Muscle layer of colon (tissue), 2 donors: ENCODE data around the gene UFD1.

Experiments
- H3K27ac ChIP-seq: one replicate; pipeline ENCODE4 v1.7.0; 2013; ENCODE audit warnings: low read depth, mild to moderate bottlenecking, low read length, moderate library complexity
- H3K27me3 ChIP-seq, 2 donors: one replicate each; pipeline ENCODE4 v1.7.0; 2013; ENCODE audit warnings: low read length in 2 of 2, mild to moderate bottlenecking in 2 of 2; ENCODE audit not compliant: insufficient read depth in 2 of 2, control insufficient read depth in 1 of 2
- H3K36me3 ChIP-seq: one replicate; pipeline ENCODE4 v1.7.0; 2013; ENCODE audit warnings: mild to moderate bottlenecking, low read length; ENCODE audit not compliant: insufficient read depth
- H3K4me1 ChIP-seq: one replicate; pipeline ENCODE4 v1.7.0; 2013; ENCODE audit warnings: mild to moderate bottlenecking, low read length; ENCODE audit not compliant: insufficient read depth
- H3K4me3 ChIP-seq, 2 donors: one replicate each; pipeline ENCODE4 v1.7.0; 2013; ENCODE audit warnings: low read length in 2 of 2, low read depth in 1 of 2, mild to moderate bottlenecking in 1 of 2, moderate library complexity in 1 of 2
- H3K9ac ChIP-seq: one replicate; pipeline ENCODE4 v1.7.0; 2013; ENCODE audit warnings: low read length
- H3K9me3 ChIP-seq: one replicate; pipeline ENCODE4 v1.7.0; 2013; ENCODE audit warnings: mild to moderate bottlenecking, low read length
- donor health status: abdominal sarcoma.
- donor health status: Adenocarcinoma of cecum.

The UFD1 gene

DNA sequence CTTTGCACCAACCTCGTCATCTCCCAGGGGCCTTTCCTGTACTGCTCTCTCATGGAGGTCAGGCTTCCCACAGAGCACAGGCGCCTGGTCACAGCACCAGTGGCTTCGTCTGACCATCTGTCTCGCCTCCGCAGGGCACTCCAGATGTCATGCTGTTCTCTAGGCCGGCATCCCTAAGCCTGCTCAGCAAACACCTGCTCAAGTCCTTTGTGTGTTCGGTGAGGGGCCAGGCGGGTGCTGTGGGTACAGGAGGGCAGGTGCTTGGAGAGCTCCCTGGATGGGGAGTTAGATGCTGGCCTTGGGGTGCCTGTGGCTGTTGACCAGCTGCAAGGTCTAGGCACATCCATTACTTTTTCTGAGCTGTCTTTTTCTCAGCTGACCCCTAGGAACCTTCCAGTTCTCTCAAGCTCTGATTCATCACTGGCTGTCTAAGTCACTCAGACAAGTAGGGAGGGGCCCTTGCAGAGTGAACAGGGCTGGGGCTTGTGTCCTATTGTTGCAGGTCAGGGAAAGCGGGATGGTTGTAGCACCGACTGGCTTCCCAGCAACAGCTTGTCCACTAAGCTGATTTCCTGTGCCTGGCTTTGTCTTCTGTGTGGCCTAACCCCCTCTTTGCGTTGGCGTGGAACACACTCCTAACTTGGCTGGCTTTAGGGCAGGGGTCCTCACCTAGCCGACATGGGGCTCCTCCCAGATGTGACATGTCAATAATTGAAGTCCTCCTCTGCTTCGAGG is 36.0 kb upstream of the UFD1 start:
- no peaks in the 10 kb centered on the region for H3K4me1 ChIP-seq
- H3K27me3 ChIP-seq = no peaks in the 10 kb centered on the region
- H3K4me3 ChIP-seq = no peak overlapping the region
- H3K9ac ChIP-seq = no peak overlapping the region
- no peaks in the 10 kb centered on the region for H3K36me3 ChIP-seq
- no peak overlapping the region for H3K27ac ChIP-seq
- H3K9me3 ChIP-seq = no peaks in the 10 kb centered on the region

DNA sequence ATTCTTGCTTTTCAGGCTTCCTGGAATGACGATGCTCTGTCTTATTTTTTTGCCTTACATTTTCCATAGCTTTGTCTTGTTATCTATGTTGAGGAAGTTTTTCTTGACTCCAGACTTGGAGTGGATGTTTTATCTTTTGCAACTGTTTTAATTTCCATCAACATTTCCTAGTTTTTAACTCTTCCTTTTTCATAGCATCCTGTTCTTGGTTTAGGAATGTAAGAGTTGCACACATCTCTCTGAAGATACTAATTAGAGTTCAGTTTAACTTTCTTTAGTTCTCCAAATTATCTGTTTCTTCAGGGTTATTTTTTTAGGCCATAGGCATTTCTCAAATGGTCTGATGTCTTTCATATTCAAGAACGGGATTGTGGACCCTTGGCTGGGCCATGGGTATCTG is 34.8 kb upstream of the UFD1 start:
- no peaks in the 10 kb centered on the region for H3K27me3 ChIP-seq
- no peaks in the 10 kb centered on the region for H3K4me1 ChIP-seq
- no peak overlapping the region for H3K9ac ChIP-seq
- no peaks in the 10 kb centered on the region for H3K9me3 ChIP-seq
- H3K4me3 ChIP-seq = no peak overlapping the region
- H3K36me3 ChIP-seq = no peaks in the 10 kb centered on the region
- no peak overlapping the region for H3K27ac ChIP-seq

DNA sequence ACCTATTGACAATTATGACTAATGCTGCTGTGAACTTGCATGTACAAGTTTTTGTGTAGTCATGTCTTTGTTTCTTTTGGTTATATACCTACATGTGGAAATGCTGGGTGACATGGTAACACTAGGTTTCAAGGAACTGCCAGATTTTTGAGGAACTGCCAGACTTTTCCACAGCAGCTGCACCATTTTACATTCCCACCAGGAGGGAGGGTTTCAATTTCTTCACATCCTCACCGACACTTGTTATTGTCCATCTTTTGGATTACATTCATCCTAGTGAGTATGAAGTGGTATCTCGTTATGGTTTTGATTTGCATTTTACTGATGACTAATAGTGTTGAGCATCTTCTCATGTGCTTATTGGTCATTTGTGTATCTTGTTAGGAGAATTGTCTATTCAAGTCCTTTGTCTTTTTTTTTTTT is 31.9 kb upstream of the UFD1 start:
- H3K4me1 ChIP-seq = no peaks in the 10 kb centered on the region
- H3K9me3 ChIP-seq = no peaks in the 10 kb centered on the region
- no peaks in the 10 kb centered on the region for H3K27me3 ChIP-seq
- no peak overlapping the region for H3K27ac ChIP-seq
- no peaks in the 10 kb centered on the region for H3K36me3 ChIP-seq
- no peak overlapping the region for H3K9ac ChIP-seq
- no peak overlapping the region for H3K4me3 ChIP-seq

DNA sequence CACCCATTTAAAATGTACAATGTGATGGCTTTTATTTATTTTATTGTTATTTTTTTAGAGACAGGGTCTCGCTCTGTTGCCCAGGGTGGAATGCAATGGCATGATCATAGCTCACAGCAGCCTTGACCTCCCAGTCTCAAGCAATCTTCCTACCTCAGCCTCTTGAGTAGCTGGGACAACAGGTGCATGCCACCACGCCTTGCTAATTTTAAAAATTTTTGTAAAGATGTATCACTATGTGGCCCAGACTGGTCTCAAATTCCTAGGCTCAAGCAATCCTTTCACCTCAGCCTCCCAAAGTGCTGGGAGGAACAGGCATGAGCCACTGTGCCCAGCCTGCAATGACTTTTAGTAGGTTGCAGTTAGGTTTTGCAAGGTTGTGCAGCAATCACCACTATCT is 30.9 kb upstream of the UFD1 start:
- Histone ChIP-seq H3K36me3 (no peaks in the 10 kb centered on the region), H3K9me3 (no peaks in the 10 kb centered on the region), H3K9ac (no peak overlapping the region), H3K27me3 (no peaks in the 10 kb centered on the region), H3K4me3 (no peak overlapping the region), H3K27ac (no peak overlapping the region), H3K4me1 (no peaks in the 10 kb centered on the region)

DNA sequence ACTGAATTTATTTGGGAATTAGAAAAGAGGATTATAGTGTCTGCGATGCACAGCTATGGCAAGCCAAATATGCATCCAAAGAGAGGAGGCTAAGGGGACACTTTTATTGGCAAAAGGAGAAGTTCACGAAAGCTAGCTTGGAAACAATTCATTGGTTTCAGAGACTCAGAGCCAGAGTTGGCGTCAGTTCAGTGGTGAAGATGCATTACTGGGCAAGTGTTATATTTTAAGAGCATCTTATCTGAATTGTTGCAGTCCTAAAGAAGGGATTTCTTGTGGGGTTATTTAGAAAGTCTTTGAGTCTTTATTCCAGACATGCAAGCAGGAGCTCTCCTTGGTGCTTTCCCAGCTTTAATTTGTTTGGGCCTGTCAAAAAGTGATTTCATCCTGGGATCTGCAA is 30.2 kb upstream of the UFD1 start:
- Histone ChIP-seq H3K9me3 (no peaks in the 10 kb centered on the region), H3K27ac (no peak overlapping the region), H3K36me3 (no peaks in the 10 kb centered on the region), H3K9ac (no peak overlapping the region), H3K4me1 (no peaks in the 10 kb centered on the region), H3K4me3 (no peak overlapping the region), H3K27me3 (no peaks in the 10 kb centered on the region)

DNA sequence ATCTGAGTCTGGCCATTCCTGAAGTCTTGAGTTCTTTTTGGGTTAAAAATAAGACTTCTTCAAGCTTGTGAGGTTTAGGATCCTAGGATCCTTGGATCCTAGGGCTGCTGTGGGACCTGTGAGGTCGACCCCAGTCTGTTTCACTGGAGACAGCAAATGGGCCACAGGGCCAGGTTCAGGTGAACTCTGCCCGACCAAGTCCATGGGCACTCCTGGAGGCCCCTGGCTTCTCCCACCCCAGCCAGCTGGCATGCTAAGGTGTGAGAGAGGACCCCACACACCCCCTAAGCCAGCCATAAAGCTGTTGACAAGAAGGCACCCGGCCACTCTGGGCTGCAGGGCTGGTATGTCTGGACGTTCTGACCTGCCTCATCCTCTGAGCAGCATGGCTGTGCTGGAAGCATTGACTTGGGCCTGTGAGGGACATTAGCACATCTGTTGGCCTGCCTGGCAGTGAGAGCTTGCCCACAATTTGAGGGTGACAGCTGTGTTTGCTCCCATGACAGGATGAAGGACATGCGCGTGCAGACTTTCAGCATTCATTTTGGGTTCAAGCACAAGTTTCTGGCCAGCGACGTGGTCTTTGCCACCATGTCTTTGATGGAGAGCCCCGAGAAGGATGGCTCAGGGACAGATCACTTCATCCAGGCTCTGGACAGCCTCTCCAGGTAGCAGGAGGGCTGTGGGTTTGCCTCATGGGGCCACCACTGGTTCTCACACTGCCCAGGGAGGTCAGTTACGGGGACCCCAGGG is 29.2 kb upstream of the UFD1 start:
- no peaks in the 10 kb centered on the region for H3K27me3 ChIP-seq
- H3K4me3 ChIP-seq = no peak overlapping the region
- no peak overlapping the region for H3K9ac ChIP-seq
- no peak overlapping the region for H3K27ac ChIP-seq
- H3K4me1 ChIP-seq = no peaks in the 10 kb centered on the region
- H3K36me3 ChIP-seq = no peaks in the 10 kb centered on the region
- H3K9me3 ChIP-seq = no peaks in the 10 kb centered on the region

DNA sequence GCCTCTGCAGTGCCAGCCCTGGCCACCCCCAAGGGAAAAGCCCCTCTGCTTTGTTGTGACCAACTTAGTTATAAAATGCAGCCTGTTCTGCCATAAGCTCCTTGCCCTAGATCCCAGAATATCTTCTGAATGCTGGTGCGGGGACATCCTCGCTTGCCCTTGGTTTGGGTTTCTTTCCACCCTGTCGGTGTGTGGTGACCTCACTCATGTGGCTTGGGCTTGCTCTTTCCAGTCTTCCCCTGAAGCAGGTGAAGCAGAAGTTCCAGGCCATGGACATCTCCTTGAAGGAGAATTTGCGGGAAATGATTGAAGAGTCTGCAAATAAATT is 28.5 kb upstream of the UFD1 start:
- H3K27me3 ChIP-seq = no peaks in the 10 kb centered on the region
- H3K27ac ChIP-seq = no peak overlapping the region
- no peak overlapping the region for H3K4me3 ChIP-seq
- no peaks in the 10 kb centered on the region for H3K4me1 ChIP-seq
- no peaks in the 10 kb centered on the region for H3K36me3 ChIP-seq
- H3K9me3 ChIP-seq = no peaks in the 10 kb centered on the region
- H3K9ac ChIP-seq = no peak overlapping the region

DNA sequence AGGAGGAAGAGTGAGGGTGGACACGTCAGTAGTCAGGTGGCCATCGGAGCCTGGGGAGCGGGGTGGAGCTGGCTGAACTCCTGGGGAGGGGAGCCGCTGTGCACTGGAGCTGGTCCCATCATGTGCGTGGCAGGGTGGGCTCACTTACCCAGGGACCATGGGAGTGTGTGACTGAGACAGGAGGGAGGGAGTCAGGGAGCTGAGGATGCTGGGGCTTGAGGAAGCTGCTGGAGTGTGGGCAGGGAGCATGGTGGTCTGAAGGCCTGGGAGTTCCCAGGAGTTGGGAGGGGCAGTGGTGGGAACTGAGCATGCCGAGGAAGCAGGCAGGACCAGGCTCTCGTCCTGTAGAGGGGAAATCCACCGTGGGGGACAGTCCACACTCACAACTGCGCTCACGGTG is 27.2 kb upstream of the UFD1 start:
- Histone ChIP-seq H3K27me3 (no peaks in the 10 kb centered on the region), H3K4me3 (no peak overlapping the region), H3K9me3 (no peaks in the 10 kb centered on the region), H3K9ac (no peak overlapping the region), H3K4me1 (no peaks in the 10 kb centered on the region), H3K27ac (no peak overlapping the region), H3K36me3 (no peaks in the 10 kb centered on the region)

DNA sequence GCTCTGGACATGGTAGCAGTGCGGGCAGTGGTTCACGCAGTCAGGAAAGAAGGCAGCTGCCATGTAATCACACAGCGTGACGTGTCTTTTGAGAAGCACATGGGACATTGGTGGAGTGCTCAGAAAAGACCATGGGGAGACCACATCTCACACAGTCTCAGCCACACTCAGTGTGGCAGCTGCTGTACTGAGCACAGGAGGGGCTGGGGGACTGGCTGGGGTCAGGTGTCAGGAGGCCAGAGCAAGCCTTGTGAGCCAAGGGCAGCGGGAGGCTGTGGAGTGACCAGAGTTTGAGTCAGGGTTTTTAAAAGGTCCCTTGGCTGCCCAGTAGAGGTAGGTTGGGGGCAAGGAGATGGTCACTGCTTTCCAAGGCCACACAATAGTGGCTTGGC is 26.7 kb upstream of the UFD1 start:
- H3K4me3 ChIP-seq = no peak overlapping the region
- H3K27me3 ChIP-seq = no peaks in the 10 kb centered on the region
- H3K27ac ChIP-seq = no peak overlapping the region
- H3K4me1 ChIP-seq = no peaks in the 10 kb centered on the region
- no peak overlapping the region for H3K9ac ChIP-seq
- no peaks in the 10 kb centered on the region for H3K9me3 ChIP-seq
- H3K36me3 ChIP-seq = no peaks in the 10 kb centered on the region

DNA sequence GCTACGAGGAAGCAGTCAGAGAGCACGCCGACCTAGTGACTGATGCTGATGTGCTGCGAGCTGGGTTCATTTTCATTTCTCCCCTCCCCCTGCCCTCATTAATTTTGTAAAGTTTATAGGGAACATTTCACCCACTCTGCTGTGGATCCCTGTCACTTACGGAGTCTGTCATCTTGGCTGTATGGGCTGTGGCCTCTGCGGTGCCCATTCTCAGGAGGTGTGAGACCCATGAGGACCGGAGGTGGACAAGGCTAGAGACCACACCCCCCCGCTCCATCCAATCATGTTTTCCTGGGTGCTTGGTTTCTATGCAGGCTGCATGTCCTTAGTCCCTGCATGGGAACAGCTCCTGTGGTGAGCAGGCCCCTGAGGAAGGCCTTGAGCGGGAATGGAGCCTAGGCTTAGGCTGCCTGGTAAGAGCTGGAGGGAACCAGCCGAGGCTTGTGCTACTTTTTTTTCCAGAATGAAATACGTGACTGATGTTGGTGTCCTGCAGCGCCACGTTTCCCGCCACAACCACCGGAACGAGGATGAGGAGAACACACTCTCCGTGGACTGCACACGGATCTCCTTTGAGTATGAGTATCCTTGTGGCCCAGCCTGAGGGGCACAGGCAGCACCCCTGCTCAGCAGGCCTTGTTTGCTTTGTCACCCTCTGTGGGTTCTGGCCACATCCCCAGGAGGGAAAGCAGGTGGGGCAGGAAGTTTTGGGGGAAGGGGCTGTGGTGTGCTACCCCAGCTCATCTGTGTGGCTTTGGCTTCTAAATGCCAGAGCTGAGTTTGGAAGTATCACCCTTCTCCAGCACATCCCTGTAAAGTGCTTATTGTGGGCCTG is 26.1 kb upstream of the UFD1 start:
- no peaks in the 10 kb centered on the region for H3K36me3 ChIP-seq

DNA sequence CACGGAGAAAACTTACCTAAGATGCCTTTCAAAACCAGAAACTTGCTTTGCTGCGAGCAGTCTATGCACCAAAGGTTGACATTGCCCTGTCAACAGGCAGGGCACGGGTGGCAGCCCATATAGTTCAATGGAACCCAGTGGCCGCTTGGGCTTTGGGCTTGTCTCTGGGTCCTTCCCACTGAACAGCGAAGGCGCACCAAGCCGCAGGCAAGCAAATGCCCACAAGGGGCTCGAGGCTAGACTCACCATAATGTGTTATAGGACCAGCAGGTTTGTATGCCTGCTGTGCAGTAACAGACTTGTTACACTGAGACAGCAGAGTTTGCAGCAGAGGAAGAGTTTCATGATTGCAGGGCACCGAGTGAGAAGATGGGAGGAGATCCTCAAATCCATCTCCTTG is 24.9 kb upstream of the UFD1 start:
- Histone ChIP-seq H3K4me1 (no peaks in the 10 kb centered on the region), H3K36me3 (no peaks in the 10 kb centered on the region), H3K9ac (no peak overlapping the region), H3K9me3 (no peaks in the 10 kb centered on the region), H3K27me3 (no peaks in the 10 kb centered on the region), H3K4me3 (no peak overlapping the region), H3K27ac (no peak overlapping the region)

More for the DNA sequence above, 26.1 kb upstream of the UFD1 start:
- Histone ChIP-seq H3K9ac (no peak overlapping the region), H3K27me3 (no peaks in the 10 kb centered on the region), H3K27ac (no peak overlapping the region), H3K4me1 (no peaks in the 10 kb centered on the region), H3K9me3 (no peaks in the 10 kb centered on the region), H3K4me3 (no peak overlapping the region)
